ENCODE data around the gene CYP2A7.
"Not testable (repeated sequence)": the region's sequence is repeated elsewhere in the genome, so short reads cannot be mapped to it uniquely, and the experiment has no call there.

The CYP2A7 gene, protein sequence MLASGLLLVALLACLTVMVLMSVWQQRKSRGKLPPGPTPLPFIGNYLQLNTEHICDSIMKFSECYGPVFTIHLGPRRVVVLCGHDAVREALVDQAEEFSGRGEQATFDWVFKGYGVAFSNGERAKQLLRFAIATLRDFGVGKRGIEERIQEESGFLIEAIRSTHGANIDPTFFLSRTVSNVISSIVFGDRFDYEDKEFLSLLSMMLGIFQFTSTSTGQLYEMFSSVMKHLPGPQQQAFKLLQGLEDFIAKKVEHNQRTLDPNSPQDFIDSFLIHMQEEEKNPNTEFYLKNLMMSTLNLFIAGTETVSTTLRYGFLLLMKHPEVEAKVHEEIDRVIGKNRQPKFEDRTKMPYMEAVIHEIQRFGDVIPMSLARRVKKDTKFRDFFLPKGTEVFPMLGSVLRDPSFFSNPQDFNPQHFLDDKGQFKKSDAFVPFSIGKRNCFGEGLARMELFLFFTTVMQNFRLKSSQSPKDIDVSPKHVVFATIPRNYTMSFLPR
- total RNA-seq: 0 to 0.13 (median 0) reads per million in 18 experiments

DNA sequence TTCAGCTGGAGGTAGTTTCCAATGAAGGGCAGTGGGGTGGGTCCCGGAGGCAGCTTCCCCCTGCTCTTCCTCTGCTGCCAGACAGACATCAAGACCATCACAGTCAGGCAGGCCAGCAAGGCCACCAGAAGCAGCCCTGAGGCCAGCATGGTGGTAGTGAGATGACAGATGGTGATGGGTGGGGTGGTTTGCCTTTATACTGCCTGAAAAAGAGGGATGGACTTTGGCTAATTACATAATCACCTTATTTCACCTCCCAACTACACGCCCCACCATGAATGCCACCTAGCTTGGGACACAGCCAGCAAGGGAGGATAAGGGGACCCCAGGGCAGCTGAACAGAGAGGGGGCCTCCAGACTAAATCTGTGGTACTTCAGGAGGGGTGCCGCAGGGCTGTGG is at the start of gene CYP2A7:
Gene CYP2A7, minus strand, starts transcription at position 170 of the 400 bp plus-strand sequence. Its CDS starts 21 bp downstream, at position 149.
- DNase-seq: not testable (repeated sequence)

DNA sequence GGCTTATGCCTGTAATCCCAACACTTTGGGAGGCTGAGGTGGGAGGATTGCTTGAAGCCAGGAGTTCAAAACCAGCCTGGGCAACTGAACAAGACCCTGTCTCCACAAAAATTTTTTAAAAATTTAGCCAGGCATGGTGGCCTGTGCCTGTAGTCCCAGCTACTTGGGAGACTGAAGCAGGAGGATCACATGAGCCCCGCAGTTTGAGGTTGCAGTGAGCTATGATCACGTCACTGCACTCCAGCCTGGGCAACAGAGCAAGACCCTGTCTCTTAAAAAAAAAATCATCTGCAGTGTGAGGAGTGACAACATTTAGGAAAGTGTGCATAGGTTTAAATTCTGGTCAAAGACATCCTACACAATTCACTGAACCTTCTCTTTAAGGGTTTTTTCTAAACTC is 48.8 kb upstream of the CYP2A7 start:
- not testable (repeated sequence) for DNase-seq

DNA sequence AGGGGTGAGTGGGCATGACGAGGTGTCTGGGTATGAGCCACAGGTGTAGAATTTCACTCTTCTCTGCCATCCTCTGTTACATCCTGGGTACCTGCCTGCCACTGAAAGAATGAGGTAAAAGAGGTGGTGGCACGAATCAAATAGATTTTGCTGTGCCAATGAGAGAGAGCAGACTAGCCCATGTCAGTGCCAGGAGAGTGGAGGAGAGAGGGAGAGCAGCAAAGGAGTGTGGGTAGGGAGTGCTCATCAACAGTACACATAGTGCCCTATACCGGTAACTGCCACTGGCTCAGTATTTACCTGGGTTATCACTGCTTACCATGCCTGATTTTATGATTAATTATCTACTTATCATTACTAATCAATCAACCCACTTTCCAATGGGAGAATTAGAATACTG is 47.9 kb upstream of the CYP2A7 start:
- not testable (repeated sequence) for DNase-seq

DNA sequence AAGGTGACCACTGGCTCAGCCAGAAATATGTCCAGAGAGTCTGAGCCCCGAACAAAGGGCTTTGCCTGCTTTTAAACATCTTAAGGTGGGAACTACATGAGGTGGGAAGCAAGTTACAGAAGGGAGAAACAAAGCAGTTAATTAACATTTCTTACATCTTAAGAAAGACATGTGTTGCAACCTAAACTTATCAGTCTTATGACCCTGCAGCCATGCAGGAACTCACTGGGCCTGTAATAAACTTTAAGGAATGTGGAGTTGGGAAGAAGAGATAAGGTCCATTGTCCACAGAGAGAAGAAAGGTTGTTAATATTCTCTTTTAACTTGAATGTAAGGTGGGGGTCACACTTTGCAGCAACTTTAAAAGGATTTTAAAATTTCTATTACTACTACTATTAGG is 46.8 kb upstream of the CYP2A7 start:
- DNase-seq: no peak

DNA sequence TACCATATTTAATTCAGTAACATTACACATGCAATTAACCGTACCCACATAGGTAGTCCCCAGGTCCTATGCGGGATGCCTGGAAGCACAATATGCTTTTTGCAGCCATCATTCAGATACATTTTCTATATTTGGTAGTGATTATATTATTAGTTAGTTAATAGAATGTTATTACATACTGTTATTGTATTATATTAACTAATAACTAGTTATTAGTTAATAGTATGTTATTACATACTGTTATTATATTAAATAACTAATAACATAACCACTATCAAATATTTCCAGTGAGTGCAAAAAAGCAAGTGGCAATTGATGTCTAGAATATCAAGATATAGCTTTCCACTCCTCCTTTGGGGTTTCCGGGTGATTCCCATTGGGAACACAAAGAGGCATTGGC is 45.5 kb upstream of the CYP2A7 start:
- no peak for DNase-seq

DNA sequence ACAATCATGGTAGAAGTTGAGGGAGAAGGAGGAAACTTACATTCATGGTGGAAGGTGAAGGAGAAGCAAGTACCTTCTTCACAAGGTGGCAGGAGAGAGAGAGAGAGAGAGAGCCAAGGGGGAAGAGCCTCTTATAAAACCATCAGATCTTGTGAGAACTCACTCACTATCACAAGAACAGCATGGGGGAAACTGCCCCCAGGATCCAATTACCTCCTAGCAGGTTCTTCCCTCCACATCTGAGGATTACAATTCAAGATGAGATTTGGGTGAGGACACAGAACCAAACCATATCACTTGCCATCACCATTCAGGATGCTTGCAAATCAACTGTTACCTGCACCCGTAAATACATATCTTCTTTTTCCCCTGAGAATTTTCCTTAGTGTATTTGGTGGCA is 44.2 kb upstream of the CYP2A7 start:
- DNase-seq: not testable (repeated sequence)

DNA sequence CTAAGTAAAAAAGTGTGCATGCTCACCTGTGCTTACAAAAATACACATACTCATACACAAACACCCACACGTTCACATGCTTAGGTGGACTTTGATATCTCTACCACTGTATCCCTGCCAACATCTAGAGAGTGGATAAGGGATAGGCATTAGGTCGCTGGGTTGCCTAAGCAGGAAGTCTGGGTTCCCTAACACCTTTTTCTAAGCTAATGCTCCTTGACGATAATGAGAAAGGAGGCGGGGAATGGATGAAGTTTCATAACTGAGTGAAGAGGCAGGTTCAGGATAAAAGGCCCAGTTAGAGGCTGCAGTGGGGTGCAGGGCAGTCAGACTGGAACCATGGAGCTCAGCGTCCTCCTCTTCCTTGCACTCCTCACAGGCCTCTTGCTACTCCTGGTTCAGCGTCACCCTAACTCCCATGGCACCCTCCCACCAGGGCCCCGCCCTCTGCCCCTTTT is 41.9 kb upstream of the CYP2A7 start:
- no peak for DNase-seq

DNA sequence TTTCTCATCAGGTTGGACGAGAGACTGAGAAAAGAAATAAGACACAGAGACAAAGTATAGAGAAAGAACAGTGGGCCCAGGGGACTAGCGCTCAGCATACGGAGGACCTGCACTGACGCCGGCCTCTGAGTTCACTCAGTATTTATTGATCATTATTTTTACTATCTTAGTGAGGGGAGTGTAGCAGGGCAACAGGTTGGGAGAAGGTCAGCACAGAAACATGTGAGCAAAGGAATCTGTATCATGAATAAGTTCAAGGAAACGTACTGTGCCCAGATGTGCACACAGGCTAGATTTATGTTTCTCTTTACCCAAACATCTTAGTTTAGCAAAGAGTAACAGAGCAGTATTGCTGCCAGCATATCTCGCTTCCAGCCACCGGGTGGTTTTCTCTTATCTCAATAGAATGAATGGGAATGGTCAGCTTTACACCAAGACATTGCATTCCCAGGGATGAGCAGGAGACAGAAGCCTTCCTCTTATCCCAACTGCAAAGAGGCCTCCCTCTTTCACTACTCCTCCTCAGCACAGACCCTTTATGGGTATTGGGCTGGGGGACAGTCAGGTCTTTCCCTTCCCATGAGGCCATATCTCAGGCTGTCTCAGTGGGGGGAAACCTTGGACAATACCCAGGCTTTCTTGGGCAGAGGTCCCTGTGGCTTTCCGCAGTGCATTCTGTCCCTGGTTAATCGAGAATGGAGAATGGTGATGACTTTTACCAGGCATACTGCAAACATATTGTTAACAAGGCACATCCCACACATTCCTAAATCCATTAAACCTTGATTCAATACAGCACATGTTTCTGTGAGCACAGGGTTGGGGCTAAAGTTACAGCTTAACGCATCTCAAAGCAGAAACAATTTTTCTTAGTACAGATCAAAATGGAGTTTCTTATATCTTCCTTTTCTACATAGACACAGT is 40.5 kb upstream of the CYP2A7 start:
- DNase-seq: not testable (repeated sequence)

DNA sequence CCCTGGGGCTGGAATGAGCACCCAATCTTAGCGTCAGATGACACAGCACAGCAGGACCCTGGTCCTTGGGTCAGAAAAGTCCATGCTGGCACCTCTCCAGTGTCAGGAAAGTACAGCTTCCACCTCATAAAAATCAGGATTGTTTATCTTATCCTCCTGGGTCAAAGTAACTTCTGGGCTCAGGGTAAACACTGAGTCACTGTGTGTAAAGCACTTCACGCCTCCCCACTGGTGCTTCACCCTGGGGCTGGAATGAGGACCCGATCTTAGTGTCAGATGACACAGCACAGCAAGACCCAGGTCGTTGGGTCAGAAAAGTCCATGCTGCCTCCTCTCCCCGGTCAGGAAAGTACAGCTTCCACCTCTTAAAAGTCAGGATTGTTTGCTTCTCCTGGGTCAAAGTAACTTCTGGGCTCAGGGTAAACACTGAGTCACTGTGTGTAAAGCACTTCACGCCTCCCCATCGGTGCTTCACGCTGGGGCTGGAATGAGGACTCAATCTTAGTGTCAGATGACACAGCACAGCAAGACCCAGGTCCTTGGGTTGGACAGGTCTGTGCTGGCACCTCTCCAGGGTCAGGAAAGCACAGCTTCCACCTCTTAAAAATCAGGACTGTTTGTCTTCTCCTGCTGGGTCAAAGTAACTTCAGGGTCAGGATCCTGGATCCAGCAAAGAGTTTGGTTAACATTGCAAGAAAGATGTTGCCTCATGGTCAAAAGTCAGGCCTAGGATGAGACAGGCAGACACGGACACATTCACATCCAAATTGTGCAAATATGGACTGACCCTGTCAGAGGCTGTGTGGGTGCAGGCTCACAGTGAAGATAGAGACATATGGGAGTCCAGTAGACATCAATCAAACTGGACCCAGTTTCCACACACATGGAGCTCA is 39.2 kb upstream of the CYP2A7 start:
- DNase-seq: no peak

DNA sequence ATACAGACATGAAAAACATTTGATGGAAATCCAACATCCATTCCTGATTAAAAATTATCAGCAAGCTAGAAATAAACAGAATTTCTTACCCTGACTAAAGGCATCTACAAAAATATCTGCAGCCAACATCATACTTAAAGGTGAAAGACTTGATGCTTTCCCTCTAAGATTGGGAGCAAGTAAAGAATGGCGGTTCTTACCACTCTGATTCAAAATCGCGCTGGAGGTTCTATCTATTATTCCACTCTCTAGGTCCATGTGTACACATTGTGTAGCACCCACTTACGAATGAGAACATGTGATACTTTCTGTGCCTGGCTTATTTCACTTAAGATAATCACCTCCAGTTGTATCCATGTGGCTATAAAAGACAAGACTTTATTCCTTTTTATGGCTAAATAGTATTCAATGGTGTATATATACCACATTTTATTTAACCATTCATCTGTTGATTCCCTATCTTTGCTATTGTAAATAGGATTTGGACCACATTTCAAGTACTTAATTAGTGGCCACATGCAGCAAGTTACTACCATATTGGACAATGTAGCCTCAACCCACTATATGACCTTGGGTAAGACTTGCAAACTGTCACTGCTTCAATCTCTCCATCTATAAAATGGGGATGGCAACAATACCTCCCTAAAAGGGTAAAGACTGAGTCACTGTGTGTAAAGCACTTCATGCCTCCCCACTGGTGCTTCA is 38.4 kb upstream of the CYP2A7 start:
- DNase-seq: no peak

DNA sequence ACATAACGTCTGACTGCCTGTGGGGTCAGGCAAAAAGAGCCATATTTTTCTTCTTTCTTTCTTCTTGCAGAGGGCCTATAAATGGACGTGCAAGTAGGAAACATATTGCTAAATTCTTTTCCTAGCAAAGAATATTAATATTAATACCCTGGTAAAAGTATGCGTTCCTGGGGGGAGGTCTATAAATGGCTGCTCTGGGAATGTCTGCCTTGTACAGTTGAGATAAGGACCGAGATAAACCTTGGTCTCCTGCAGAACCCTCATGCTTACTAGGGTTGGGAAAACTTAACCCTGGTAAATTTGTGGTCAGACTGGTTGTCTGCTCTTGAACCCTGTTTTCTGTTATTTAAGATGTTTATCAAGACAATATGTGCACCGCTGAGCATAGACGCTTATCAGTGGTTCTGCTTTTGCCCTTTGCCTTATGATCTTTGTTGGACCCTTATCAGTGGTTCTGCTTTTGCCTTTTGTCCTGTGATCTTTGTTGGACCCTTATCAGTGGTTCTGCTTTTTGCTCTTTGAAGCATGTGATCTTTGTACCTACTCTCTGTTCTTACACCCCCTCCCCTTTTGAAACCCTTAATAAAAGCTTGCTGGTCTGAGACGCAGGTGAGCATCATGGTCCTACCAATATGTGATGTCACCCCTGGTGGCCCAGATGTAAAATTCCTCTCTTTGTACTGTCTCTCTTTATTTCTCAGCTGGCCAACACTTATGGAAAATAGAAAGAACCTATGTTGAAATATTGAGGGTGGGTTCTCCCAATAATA is 37.7 kb upstream of the CYP2A7 start:
- DNase-seq: not testable (repeated sequence)

DNA sequence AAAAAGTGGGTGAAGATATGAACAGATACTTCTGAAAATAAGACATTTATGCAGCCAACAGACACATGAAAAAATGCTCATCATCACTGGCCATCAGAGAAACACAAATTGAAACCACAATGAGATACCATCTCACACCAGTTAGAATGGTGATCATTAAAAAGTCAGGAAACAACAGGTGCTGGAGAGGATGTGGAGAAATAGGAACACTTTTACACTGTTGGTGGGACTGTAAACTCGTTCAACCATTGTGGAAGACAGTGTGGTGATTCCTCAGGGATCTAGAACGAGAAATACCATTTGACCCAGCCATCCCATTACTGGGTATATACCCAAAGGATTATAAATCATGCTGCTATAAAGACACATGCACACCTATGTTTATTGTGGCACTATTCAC is 36.3 kb upstream of the CYP2A7 start:
- not testable (repeated sequence) for DNase-seq

DNA sequence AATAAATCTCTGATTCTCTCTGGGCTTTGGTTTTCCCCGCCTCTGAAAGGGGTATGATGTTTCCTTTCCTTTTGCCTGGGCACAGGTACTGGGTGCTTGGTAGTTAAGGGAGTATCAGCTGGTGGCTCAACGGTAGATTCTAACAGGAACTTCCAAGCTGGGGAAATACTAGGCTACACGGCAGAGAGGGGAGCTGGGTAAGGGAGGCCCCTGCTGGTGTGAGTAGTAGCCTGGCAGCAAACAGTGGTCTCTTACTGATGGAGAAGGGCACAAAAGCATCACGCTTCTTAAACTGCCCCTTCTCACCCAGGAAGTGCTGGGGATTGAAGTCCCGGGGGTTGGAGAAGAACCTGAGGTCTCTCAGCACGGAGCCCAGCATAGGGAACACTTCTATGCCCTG is 26.9 kb upstream of the CYP2A7 start:
- DNase-seq: peak in 1 of 2 donors; percentile 56

DNA sequence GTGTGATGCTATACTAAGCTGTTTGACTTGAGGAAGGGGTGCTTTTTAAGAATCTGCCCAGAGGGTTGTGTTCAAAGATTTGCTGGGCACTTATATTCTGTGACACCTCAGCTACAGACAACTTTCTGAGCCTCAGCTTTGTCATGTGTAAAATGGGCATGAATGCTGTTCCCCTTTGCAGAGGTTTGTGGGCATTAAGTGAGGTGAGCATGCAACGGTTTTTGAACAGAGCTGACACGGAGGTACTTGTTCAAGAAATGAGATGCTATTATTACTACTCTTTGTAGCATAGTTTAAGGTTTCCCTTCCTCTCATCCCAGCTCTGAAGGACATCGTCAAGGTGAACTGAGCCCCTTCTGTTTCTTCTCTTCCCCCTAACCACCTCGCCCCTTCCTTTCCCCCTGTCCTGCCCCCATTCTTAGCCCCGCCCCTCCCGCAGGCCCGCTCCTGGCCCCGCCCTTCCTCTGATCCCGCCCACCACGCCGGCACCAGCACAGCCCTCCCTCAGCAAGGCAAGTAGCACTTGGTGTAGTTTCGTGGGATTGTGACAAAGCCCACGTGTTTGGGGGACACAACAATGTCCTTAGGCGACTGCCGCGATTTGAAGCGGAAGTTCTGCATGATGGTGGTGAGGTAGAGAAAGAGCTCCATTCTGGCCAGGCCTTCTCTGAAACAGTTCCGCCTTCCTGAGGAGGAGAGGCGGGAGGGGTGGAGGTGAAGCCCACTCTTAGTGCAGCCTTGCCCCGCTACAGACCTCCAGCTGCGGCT is 26.1 kb upstream of the CYP2A7 start:
- DNase-seq: peak in 1 of 2 donors; percentile 64

DNA sequence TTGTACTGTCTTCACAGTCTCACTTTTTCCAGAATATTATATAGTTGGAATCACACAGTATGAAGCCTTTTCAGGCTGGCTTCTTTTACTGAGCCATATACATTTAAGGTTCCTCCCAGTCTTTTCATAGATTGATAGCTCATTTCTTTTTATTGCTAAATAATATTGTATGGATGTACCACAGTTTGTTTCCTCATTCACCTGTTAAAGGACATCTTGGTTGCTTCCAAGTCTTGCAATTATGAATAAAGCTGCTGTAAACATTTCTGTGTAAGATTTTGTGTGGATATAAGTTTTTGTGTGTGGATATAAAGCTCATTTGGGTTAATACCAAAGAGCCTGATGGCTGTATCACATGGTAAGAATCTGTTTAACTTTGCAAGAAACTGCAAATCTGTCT is 24.5 kb upstream of the CYP2A7 start:
- DNase-seq: no peak

DNA sequence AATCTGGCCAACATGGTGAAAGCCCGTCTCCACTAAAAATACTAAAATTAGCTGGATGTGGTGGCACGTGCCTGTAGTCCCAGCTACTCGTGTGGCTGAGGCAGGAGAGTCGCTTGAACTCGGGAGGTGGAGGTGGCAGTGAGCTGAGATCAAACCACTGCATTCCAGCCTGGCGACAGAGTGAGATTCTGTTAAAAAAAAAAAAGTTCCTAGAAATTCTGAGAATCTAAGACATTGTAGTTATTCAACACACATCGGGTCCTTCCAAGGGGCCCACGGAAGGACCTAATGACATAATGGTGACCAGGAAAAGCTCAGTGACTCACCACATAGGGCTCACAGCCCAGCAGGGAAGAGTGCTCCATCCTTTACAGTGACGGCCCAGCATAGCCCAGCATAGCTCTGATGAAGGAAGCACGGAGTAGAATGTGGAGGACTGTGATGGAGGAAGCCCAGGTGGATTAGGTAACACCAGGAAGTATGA is 22.7 kb upstream of the CYP2A7 start:
- DNase-seq: not testable (repeated sequence)

DNA sequence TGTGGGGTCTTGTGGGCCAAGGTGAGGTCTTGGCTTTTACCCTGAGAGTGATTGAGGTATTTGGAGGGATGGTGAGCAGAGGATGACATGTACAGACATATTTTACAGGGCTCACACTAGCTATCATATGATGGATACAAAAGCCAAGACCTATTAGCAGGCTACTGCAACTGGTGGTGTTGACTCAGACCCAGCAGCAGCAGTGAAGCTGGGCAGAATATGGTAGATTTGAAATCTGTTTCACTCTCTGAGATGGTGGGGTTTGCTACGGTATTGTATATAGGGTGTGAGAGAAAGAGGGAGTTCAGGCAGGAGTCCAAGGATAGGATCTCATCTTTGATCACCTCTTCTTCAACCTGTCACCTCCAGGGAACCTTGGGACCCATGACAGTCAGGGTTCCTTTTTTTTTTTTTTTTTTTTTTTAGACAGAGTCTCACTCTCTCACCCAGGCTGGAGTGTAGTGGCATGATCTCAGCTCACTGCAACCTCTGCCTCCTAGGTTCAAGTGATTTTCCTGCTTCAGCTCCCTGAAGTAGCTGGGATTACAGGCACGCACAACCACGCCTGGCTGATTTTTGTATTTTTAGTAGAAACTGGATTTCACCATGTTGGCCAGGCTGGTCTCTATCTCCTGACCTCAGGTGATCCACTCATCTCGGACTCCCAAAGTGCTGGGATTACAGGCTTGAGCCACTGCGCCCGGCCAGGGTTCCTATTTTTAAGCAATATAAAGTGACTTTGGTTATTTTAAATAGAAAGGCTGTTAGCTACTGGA is 20.1 kb upstream of the CYP2A7 start:
- not testable (repeated sequence) for DNase-seq

DNA sequence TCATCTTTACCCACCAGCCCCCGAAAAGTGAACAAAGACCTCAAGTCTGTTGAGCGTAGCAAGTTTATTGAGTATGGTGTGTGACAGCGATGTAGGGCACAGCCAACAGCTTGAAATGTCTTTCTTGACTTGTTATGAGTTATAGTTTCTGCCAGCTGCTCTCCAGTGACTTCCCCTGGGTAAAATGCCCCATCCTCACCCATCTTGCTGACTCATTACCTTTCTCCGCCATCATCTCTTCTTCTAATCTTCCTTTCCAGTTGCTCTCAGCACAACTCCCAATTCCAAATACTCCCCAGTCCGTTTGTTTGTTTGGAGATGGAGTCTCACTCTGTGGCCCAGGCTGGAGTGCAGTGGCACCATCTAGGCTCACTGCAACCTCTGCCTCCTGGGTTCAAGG is 18.5 kb upstream of the CYP2A7 start:
- DNase-seq: not testable (repeated sequence)

DNA sequence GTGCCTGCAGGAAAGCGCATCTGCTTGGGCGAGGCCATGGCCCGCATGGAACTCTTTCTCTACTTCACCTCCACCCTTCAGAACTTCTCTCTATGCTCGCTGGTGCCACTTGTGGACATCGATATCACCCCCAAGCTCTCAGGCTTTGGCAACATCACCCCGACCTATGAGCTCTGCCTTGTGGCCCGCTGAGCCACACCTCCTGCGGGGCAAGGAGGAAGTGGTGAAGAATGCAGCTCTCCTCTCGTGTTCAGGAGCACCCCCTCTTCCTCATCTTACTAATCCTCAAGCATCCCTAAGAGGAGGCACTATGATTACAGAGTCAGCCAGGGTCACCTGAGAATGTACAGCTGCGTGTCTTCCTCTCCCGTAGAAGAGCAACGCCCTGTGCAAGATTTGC is 17.9 kb upstream of the CYP2A7 start:
- peak; percentile 39 to 46 for DNase-seq
